ENCODE measurements around the gene SLC39A7.

Gene SLC39A7, protein sequence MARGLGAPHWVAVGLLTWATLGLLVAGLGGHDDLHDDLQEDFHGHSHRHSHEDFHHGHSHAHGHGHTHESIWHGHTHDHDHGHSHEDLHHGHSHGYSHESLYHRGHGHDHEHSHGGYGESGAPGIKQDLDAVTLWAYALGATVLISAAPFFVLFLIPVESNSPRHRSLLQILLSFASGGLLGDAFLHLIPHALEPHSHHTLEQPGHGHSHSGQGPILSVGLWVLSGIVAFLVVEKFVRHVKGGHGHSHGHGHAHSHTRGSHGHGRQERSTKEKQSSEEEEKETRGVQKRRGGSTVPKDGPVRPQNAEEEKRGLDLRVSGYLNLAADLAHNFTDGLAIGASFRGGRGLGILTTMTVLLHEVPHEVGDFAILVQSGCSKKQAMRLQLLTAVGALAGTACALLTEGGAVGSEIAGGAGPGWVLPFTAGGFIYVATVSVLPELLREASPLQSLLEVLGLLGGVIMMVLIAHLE

DNA sequence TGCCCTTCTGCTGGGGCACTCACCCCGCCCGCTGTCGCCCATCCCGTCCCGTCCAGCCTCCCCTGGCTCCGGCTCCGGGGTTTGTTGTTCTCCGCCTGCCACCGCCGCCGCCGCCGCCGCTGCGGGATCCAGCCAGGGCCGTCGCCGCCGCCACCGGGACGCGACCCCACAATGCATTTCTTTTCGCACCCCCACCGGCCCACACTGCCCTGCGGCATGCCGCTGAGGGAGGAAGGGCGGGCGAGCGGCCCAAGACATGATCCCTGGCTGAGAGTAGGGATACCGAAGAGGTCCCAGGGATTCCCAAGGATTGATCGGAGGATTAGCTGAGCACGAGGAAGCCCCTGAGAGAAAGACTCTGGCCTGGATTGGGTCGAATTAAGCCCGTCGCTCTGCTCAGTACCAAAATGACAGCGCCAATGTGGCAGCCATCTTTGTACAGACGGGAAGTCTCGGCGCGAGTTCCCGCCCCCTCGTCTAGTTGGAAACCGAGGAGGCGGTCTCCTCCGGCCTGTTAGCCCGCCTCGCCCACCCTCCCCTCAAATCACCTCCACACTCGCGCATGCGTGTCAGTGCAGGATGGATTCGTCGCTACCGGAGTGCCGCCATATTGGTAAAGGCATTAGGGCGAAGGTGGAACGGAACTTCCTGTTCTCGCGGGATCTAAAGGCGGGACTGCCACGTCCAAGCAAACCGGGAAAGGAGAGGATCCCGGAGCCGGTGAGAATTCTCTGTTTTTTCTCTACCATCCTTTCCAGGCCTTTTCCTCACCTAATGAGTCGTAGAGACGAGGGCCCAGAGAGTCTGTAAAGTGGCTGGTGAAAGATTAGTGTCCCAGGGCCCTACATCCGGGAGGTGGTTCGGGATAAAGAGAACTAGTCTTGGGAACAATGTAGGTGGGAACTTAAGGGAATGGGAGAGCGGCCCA lies at the start of gene SLC39A7, which contains the start of gene RXRB:
SLC39A7 (plus strand) TSS at position 649 of the 928 bp plus-strand sequence. CDS start 379 bp downstream, outside the sequence.
RXRB (minus strand) TSS at position 447 of the 928 bp plus-strand sequence; CDS start at position 258, 189 bp downstream.
- peak; percentile 89 for DNase-seq

DNA sequence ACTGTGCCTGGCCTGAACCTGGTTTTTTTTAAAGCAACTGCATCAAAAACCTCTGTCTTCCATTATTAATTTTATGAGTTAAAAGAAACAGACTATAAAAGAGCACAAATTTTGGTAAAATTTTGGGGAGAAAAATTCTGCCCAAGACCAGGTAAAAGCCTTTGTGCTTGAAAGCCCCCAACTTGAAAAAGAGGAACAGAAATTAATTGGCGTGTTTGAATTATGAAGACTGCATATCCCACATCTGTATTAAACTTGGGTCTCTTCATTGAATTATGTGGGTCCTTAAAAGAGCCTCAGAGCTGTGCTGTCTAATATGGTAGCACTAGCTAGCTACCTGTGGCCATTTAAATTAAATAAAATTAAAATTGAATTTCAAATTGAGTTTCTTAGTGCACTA lies 49.6 kb upstream of the SLC39A7 start:
- DNase-seq, result no peak

DNA sequence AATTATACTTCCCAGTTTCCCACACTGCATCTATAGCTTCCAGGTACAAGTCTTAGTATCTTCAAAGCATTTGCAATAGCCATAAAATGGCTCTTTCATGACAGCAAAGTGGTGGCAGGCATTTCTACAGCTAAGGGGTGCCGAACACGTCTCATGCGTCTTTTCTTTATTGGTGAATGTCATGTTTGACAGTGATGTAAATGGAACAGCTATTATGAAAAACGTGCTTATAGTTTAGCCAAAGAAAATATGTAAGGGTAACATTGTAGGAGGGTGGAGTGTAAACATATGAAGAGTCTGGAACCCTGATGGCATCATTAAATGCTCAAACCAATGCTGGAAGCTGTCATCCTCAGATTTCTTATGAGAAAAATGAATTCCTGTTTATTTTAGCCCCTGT lies 46.3 kb upstream of the SLC39A7 start:
- no peak for DNase-seq

DNA sequence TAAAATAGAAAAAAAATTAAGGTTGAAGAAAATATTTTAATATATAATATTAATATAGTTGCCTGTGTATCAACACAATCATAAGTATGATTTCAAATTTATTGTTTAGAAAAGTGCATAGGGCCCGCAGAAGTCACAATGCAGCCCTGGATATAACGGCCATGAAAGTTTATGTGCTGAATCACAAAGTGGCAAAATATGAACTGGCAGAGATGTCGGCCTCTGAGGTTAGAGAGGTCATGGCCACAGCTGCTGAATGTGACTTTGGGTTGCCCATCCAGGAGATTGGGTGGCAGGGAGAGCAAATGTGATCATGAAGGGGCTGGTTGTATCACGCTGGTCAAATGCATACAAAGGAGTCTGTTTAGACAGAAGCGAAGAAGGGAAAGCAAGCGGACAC lies 44.1 kb upstream of the SLC39A7 start:
- no peak for DNase-seq

DNA sequence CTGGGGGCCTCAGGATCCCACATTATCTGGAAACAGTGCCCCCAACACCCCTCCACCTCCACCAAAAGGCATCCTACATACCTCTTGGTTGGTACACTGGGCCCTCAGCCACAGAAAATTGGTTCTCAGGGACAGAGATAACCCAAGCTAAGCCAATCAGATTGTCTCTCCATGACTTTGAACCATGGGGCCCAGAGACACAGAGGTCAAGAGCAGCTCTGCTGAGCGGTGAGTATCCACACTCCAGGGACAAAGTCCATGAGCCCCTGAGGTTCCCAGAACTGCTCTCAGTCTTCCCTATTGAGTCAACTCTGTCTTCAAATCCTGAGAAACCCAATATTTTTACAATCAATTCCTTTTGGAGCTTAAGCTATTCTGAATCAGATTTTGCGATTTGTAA lies 43.7 kb upstream of the SLC39A7 start:
- DNase-seq, result no peak

DNA sequence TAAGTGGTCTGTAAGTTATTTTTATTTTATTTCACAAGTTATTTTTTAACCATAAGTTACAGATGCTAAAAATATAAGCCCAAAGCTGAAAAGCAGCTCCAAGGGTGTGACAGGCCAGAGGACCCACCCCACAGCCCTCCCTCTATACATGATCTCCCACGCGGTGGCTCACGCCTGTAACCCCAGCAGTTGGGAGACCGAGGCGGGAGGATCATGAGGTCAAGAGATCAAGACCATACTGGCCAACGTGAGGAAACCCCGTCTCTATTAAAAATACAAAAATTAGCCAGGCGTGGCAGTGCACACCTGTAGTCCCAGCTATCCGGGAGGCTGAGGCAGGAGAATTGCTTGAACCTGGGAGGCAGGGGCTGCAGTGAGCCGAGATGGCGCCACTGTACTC lies 40.6 kb upstream of the SLC39A7 start:
- no peak for DNase-seq

DNA sequence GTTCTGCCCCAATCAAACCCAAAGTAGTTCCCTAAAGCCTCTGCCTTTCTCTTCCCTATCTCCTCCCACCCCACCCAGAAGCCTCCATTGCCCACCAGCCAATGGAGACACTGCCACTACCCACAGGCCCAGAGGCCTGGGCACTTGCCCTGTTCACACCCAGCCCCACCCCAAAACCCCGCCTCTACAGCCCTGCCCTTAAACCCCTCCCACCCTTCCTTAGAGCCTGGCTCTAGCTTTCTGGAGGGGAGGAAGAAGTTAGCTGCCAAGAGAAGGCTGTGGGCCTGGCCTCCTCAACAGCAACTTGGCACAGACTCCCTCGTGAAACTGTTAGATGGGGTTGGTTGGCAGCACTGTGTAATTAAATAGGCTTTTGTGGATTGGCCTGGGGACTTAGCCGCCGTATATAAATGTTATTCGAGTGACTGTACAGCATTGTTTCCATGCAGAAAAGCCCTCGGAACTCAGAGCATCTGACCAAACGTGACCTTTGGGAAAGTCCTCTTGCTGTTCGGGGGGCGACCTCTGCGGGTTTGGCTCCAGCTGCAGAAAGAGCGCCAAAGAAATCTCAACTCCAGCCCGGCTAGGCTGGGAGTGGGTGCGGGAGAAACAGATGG lies 39.8 kb upstream of the SLC39A7 start:
- no peak for DNase-seq

DNA sequence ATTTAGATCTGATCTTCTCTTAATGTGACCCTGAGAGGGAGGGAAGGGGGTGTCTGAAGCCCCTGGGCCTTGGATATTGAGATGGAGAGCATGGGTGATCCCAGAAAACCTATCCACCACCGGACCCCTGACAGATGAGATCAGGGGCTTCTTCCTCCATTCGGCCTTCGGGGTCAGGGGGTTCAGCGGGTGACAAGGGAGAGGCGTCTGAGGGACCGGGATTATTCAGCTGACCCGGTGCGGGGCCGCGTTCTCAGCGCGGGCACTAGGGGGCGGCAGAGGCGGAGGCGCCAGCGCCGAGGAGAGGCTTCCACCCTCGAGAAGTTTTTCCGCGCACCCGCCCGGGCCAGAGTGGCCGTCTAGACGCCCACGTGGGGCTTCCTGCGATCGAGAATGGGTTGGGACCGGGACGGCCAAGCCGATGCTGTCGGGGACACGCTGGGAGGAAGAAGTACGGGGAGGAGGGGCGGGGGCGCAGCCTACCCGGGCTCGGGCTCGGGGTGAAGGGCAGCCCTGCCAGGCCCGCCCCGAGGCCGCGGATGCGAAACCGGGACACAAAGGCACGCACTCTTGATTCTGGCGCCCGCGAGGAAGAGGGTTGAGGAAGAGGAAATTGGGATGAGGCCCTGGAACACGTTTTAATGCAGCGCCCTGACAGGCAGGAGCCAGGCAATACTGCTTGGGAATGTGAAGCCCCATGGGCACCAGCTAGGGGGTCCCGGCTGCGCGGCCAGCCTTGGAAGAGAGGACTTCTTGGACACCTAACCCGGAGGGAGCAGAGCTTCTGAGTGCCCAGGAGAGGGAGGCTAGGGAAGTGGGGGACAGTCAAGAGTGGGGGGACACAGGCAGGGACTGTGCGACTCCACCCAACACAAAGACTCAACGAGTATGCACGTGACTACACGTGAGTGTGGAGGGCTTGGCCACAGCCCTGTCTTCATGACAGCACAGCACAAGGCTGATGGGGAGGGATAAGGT lies 39.0 kb upstream of the SLC39A7 start:
- no peak for DNase-seq

DNA sequence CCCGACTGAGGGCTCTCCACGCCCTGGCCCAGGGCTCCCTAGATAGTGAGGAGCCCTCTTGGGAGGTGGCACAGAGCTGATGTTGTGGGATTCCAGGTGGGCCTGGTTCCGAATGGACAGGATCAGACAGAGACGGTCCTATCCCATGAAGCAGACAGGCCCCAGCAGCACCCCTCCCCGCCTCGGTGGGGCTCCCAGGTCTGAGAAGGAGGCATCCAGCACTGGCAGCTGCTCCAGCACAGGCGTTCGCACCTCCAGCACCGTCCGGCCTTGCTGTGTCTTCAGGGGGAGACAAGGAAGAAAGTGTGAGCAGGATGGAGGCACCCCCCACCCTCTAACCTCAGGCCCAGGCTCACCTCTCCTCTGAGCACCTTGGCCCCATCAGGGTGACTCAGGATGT lies 37.1 kb upstream of the SLC39A7 start:
- no peak for DNase-seq

DNA sequence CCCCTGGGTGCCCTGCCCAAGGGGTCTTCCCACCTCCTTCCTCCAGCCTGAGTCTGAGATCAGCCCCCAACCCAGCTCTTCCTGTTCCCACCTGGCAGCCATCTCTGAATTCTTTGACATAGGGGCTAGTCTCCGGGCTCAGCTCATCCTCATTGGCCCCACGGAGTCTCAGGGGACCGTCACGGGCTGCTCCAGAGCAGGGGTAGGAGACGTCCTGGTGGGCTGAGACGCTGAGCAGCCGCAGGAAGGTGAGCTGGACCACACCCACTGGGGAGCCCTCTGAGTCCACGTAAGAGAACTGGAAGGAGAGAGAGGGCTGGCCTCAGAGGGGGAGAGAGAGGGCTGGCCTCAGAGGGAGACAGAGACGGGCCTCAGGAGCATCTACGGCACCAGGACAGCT lies 36.5 kb upstream of the SLC39A7 start:
- DNase-seq, result no peak

DNA sequence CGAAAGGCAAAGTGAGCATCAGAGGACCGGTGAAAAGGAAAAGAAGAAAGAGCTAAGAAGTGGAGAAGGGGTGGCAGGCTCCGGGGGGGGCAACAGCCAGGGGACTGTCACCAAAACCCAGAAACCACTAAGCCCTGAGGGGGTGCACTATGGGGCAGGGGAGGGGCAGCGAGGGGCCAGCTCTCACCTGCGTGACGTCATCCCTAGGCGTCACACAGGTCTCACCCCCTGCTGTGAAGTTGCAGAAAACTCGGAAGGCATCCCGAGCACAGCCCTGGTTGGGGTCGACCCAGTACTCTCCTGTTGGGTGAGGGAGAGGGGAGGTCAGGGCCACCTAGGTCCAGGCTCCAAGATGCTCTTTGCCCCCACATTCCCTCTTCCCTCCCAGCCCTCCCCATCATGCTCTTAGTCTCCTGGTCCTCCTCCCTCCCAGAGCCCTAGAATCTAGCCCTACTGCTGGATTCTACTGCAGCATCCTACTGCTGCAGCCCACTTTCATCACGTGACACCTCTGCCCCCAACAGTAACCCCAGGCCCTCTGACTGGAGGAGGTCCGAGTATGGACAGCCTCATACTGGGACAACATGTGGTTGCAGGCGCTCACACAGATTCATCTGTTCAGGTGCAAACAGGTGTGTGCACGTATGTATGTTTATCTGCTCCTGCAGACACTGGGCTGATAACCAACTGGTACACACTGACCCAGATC lies 35.8 kb upstream of the SLC39A7 start:
- no peak for DNase-seq

DNA sequence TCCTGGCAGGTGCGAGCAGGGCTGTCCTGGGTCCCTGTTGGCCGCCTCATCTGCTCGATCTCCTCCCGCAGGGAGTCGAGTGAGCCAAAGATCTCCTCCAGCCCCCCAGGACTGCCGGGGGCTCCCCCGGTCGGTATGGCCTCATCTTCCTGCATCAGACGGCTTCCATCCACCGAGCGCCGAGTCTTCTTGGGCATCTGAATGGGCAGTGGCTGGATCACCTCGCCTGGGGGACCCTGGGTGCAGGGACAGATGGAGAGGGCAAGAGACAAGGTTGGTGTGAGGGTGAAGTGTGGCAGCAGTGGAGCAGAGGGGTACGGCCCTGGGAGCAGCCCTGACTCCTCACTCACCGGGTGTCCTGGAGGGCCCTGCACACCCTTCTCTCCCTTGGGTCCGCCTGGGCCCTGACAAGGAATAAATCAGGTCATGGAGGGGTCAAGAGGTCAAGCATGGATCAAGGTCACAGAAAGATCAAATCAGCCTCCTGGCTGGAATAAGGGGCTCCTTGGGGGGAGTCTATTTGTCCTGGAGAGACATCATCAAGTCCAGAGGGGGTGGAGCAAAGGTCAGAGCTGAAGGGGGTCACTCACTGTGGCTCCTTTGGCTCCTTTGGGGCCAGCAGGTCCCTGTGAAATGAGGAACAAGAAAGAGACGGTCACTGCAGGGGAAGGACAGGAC lies 34.9 kb upstream of the SLC39A7 start:
- no peak for DNase-seq

DNA sequence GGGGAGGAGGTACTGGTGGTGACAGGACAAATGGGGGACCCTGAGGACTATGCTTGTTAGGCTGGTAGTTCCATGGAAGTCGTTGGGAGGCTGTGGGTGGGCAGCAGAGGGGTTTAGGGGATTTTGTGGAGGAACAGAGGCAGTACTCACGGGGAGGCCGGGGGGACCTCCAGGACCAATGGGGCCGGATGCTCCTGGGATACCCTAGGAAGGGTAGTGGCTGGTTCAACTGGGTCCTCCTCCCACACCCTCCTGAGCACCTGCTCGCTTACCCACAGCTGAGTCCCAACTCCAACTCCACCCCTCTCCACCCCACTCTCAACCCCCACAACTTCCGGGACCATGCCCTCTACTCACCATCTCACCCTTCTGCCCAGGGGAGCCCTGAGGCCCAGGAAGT lies 34.3 kb upstream of the SLC39A7 start:
- DNase-seq, result no peak

DNA sequence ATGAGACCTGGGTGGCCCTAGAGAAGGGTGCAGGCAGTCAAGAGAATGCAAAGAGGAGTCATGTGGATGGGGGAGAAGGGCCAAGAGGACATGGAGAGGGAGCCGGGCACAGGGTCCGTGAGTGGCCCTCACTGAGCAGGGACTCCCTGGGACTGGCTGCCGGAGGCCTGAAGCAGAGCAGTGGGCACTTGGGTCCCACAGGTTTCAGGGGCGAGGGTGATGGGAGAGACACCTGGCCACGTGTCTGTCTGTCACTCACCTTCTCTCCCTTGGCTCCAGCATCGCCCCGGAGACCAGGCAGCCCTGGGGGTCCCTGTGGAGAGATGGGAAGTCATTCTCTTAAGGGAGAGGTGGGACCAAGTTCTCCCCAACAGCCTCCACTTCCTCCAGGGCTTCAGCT lies 33.9 kb upstream of the SLC39A7 start:
- no peak for DNase-seq

DNA sequence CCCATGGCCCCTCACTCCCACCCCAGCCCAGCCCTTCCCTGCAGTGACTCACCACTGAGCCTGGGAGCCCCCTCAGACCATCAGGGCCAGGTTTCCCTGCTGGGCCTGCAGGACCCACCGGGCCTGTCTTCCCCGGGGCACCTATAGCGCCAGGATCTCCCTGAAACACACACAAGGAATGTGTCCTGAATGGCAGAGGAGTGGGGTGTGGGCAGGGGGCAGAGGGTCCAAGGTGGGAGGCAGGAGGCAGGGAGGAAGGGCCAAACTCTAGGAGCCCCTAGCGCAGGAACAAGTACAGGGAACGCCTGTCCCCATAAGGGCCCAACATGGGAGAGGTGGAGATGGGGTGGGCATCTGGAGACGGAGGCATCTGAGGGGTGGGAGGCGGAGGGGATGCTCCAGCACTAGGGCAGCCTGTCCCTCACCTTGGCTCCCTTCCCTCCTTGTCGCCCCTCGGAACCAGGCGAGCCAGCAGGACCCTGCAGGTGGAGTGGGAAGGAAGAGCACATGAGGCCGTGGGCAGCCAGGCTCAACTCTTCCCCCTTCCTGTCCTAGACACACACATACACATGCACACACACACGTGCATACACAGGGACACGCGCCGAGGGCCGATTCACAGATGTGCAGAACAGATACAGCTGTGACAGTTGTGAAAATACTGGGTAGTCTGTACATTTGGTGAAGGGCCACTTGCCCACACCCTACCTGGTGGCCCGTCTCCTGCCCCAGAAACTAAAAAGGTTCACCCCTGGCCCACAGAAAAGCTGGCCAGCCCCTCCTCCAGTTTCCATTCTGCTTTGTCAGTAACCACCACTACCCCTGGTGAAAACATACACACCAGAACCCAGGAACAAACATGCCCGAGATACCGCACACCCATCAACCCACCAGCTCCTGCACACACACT lies 33.0 kb upstream of the SLC39A7 start:
- no peak for DNase-seq

DNA sequence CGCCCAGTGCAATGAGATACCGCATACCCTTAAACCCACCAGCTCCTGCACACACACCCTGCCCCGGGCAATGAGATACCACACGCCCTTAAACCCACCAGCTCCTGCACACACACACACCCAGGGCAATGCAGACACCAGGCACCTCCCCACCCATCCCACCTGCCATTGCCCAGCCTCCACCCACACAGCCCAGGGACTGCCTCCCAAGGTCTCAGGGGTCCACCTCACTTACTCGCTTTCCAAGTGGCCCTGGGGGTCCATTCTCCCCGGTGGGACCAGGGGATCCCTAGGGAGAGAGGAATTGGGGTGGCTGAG lies 32.4 kb upstream of the SLC39A7 start:
- no peak for DNase-seq

DNA sequence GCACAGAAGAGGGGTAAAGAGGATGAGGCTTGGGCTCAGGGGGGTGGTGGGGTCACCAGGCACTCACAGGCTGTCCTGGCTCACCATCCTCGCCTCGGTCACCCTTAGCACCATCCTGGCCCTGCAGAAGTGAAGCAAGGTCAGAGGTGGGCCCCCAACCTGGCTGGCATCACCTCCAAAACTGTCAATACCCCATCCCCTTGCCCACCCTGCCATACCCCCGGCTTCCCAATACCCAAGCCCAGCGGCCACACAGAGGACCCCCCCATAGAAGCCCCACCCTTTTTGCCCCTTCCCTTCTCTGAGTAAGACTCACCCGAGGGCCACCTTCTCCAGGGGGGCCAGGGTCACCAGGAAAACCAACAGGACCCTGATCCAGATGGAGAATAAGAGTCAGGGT lies 32.0 kb upstream of the SLC39A7 start:
- DNase-seq, result no peak

DNA sequence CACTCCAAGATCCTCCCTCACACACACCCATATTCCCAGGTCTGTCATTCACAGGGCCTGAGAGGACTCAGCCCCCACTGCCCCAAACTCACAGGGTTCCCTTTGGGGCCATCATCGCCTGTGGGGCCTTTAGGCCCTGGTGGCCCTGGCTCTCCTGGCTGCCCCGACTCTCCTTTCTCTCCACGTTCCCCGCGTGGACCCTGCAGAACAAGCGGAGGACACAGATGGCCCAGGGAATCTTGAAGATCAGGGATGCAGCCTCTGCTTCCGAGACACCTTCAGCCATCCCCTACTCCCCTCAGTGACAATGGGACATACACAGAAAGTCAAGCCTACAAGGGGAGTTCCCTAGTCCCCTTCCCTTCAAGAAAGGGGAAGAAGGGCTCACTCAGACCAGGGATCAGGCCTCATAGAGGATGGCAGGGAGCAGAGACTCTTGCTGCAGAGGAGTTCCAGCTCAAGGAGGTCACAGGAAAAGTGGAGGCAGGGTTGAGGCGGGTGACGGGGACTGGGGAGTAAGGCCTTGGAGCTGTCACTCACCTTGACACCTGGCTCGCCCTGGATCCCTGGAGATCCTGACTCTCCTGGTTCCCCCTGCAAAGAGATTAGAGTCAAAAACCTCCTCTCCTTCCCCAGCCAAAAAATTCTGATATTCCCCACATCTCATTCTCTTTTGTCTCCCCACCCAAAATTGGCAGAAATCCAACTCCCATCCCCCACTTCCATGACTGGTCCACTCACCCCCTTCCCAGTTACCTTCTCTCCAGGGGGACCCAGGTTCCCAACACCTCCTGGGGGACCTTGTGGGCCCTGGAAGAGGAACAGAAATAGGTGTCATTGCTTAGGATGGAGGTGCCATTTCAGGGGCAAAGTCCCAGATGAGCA lies 31.1 kb upstream of the SLC39A7 start:
- no peak for DNase-seq
